CD4-positive, alpha-beta T cell treated with Interleukin-12 subunit alpha and Interleukin-12 subunit beta, for 1 hour (primary cell): Measurements from ENCODE around the gene PCLAF.
A peak's percentile ranks its signal among the peaks of the same experiment; 100 is the strongest.
"Not testable (repeated sequence)": the region's sequence is repeated elsewhere in the genome, so short reads cannot be mapped to it uniquely, and the experiment has no call there.

Source experiments
- DNase-seq: peaks from one replicate; pipeline ENCODE4 v3.0.0-alpha.2; 2020

Gene PCLAF, protein sequence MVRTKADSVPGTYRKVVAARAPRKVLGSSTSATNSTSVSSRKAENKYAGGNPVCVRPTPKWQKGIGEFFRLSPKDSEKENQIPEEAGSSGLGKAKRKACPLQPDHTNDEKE

DNA sequence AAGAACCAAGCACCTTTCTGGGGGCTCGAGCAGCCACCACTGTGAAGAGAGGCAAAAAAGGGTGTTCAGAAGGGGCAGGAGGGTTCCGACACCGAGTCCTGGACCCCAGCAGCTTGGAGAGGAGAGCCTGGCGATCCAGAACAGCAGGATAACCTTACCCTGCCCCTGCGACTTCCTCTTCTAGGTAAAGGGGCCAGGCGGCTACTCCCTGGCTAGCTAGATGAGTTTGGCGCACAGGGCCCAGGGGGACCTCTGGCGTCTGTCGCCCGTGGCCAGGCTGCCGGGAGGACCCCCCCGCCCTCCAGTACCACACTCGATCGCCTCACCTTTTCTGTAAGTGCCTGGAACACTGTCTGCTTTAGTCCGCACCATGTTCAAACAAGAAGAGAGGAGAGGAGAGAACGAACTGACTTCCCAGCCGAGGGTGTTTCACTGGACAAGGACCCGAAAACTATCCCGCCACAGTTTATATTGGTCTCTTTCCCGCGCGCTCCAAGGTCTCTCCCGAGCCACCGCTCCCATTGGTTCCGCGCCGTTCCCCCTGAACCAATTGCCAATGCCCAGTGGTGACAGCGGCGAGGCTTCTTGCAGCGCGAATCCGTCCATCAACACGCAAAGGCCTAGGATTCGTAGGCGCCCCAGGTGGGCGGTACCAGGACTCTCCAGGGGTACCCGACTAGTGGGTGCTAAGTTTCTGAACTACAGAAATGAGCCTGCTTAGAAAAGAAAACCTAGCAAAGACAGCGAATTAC, at the start of gene PCLAF:
Gene PCLAF (minus strand): TSS at position 442 of the 752 bp plus-strand sequence. CDS start 70 bp downstream, at position 372.
- peak; percentile 92 for DNase-seq

DNA sequence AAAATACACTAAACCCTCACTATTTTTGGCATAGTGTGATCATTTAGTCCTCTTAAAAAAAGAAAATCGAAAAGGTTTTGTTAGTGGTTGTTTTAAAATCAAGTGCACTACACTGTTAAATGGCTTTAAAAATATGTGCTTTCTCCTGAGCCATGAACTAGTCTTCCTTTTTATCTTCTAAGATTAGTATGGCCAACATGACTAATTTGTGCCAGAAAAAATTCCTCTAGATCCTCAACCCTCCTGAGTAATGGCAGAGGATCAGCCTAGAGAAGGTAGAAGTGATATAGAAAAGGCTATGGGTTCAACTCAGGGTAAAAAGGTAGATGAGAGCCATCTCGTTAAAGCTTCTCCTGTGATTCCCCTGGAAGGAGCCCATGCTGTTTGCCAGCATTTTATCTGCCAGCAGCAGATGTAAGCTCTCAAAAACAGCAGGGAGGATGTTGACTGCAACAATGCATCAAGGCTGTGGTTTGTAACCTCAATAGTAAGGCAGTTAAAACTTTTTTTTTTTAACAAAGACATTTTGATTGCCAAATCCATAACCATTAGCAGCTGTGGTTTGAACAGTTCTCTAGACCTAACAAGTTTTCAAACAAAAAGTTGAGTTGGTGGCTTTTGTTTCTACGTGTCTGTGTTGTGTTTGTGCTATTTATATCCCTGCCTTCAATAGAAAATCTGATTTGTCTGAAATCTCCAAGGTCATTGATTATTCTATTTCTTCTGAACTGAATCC, 48.9 kb upstream of the PCLAF start:
- peak; percentile 68 for DNase-seq

DNA sequence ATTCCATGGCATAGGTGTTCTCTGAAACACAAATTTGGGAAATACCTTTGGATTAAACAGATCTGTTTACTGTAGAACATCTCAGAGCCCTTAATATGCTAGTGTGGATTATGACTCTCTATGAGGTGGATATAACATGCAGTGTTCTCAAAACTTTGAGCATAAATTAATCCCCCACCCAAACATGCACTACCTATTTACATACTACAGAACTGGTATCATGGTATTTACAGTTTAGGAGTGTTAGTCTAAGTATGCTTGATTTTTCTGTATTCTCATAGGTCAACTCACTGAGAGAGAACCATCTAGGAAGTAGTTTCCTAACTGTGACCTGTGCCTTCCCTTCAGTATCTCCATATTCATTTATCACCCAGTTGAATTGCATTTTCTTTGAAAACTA, 48.2 kb upstream of the PCLAF start:
- no peak for DNase-seq

DNA sequence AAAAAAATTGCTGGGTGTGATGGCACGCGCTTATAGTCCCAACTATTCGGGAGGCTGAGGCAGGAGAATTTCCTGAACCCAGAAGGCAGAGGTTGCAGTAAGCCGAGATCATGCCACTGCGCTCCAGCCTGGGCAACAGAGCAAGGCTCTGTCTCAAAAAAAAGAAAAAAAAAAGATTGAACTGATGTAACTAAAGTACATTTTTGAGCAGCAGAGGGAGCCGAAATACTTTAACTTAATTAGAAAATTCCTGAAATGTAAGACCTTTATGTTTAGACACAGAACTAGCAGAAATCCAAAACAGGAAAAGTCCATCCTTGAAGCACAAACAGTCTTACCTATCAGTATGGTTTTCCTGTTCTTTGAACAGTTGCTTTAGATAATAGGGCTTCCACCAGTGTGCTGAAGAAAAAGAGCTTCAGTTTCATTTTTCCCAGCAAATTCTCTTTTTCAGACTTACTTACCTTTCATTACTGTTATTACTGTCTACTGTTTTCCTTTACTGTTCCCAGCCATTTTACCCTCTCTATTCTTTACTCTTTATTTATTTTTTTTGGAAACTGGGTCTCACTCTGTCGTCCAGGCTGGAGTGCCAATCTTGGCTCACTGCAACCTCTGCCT, 45.7 kb upstream of the PCLAF start:
- DNase-seq: peak; percentile 22

DNA sequence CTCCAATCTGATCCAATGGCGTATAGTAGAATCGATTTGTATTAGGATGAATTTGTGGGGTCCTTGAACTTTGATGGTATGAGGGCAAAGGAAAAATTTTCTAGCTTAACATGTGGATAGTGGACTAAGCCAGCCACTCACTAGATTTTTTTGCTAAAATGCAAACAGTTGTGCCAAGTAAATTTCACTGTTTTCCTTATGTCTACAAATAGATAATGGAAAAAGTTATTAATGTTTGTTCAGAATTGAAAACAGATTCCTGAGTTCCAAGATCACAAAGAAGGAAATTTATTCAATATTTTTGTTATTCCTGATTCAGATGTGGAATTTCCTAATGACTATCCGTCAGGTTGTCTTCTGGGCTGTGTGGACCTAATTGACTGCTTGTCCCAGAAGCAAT, 44.0 kb upstream of the PCLAF start:
- no peak for DNase-seq

DNA sequence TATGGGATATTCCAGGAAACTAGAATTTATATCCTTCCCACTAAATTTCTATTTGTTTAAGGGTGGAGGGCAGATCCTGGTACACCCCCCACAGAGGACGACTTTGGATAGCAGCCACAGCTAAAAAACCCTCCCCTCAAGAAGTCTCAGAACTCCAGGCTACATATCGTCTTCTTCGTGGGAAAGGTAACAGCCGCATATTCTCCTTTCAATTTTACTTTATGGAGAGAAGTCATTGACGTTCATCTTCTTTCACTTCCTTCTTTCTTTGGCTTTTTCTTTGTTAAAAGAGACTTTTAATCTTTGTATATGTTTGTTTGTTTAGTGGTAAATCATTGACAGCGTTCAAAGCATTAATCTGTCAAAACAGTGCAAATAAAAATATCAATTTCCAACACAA, 42.7 kb upstream of the PCLAF start:
- no peak for DNase-seq

DNA sequence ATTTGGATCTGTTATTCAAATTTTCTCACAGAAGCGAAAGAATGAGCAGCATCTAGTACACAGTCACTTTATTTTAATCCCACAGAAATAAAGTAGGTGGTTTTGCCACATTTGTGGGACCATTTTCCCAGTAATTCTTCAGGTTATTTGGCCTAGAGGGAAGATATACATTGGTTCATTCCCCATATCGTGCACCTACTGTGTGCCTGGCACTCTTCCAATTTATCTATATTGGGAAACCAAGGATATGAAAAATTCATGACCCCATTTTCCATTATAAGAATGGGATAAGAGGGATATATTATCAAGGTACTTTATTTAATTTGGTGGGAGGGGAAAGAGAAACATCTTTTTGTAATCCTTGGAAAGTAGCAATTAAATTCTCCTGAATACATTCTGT, 41.5 kb upstream of the PCLAF start:
- no peak for DNase-seq

DNA sequence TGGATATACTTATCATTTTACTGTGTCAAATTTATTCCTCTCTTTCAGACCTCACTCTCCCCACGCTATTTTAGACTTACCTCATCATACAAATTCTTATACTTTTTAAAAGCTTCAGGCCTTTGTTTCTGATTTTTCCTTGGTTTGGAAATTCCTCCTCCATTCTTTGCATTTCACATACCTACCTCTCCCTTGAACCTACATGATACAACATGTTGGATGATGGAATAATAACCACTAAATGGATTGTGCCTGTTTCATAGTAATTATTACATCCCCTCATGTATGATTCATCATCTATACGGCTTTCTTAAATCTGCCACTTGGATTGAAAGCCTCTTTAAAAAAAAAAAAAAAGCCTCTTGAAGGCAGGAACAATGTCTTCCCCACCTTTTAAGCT, 31.0 kb upstream of the PCLAF start:
- no peak for DNase-seq

DNA sequence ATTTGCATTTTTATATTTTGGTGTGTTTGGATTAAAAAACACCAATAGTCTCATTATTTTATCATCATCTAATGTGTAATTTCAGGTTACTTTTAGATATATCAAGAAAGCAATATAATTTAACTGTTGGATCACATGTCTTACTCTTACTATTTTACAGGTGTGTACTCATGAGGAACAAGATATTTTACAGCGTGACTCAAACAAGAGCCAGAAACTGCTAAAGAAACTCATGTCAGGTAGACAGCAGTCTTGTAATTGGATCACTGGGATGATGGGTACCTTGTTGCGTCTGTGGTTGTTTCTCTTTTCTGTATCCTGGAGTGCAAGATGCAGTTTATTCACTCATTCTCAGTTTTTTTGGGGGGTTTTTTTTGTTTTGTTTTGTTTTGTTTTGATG, 19.3 kb upstream of the PCLAF start:
- DNase-seq: no peak

DNA sequence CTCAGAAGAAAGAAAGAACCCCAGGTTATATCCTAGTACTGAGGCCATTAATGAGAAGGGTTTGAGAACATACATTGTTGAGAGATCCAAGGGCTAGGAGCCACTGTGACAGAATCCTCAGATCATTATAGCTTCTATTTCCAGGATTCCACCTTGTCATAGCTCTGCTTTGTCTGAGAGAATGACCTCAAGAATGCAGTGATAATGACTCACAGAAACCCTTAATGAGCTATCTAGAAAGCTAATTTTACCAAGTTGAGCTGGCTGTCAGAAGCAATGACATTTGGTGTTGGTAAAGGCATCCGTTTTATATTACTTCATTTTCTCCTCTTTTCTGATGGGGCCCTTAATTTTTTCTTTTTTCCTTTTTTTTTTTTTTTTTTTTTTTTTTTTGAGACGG, 17.3 kb upstream of the PCLAF start:
- DNase-seq: no peak

DNA sequence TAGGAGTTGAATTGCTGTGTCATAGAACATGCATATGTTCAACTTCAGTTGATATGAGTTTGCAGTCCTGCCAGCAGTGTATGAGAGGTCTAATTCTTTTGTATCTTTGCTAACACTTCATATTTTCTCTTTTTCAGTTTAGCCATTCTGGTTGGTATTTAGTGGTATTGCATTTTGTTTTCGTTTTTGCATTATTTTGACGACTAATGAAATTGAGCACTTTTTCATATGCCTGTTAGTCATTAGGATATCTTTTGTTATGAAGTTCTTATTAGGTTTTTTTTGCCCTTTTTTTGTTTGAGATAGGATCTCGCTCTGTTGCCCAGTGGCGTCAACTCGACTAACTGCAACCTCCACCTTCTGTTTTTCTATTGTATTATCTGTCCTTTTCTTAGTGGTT, 15.5 kb upstream of the PCLAF start:
- no peak for DNase-seq

DNA sequence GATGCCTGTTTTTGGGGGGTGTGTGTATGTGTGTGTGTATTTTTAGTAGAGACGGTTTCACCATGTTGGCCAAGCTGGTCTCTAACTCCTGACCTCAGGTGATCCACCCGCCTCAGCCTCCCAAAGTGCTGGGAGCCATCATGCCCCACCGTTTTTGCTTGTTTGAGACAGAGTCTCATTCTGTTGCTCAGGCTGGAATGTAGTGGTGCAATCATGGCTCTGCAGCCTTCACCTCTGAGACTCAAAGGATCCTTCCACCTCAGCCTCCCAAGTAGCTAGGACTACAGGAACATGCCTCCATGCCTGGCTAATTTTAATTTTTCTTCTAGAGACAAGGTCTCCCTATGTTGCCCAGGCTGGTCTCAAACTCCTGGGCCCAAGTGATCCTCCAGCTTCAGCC, 11.2 kb upstream of the PCLAF start:
- DNase-seq: not testable (repeated sequence)

DNA sequence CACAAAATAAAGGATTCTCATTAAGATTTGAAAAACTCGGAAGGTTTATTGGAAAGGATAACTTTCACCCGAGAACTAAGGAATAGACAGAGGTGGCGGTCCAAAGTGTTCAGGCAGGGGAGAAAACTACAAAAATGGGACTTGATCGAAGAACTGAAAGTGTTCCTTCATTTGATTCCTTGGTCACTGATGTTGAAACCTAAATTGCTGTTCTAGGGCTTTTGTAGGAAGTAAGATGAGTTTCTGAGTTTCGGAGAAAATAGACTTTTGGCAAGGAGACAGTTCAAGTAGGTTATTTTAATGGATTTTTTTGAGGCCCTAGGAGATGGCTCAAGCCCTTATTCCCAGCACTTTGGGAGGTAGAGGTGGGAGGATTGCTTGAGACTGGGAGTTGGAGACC, 7.8 kb upstream of the PCLAF start:
- no peak for DNase-seq

DNA sequence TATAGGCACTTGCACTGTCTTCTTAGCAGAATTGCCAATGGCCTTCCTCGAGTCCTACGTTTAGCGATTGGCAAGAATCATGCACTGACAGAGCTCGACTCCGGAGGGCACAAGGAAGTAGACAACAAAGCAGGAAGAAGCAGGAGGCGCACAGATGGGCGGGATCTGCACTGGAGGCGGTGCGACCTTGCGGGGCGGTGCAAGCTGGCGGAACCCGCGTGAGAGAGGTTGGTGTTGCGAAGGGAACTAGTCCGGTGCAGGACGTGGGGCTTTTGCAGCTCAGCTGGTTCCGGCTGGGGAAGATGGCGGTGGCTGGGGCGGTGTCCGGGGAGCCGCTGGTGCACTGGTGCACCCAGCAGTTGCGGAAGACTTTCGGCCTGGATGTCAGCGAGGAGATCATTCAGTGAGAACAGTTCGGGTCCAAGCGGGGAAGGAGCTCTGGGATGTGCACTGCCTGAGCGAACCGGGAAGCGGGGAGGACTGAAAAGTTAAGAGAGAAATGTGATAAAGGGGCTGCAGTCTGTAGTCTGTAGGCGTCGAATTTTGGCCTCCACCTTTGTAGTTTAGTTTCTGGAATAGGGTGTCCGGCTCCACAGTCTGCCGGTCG, 6.4 kb upstream of the PCLAF start, which contains the start of gene TRIP4:
Gene TRIP4 (plus strand): TSS at position 275 of the 607 bp plus-strand sequence. CDS start 28 bp downstream, at position 303.
- DNase-seq: peak; percentile 97

DNA sequence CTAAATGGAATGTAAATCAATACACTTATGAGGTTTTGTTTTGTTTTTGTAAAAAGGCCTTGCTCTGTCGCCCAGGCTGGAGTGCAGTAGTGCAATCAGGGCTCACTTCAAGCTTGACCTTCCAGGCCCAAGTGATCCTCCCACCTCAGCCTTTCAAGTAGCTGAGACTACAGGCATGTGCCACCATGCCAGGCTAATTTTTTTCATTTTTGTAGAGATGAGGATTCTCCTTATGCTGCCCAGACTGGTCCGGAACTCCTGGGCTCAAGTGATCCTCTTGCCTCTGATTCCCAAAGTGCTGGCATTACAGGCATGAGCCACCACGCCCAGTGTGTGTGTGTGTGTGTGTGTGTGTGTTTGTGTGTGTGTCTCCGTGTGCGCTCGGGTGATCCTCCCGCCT, 5.0 kb upstream of the PCLAF start:
- DNase-seq: no peak

DNA sequence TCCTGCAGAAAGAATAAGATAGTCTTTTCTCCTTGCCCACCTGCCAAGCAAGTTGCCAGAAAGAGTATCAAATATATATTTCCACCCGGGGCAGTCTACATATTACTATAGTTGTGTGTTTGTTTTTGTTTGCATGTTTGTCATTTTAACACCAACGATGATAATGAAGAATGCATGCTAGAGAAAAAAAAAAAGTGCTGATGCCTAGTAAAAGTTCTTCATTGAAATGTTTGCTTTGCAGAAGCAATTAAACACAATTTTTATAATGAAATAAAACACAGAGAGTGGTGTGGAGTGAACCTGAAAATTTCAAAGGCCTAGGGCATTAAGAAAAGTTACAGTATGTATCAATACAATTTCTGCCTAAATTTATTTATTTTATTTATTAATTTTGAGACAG, 2.5 kb upstream of the PCLAF start:
- no peak for DNase-seq

DNA sequence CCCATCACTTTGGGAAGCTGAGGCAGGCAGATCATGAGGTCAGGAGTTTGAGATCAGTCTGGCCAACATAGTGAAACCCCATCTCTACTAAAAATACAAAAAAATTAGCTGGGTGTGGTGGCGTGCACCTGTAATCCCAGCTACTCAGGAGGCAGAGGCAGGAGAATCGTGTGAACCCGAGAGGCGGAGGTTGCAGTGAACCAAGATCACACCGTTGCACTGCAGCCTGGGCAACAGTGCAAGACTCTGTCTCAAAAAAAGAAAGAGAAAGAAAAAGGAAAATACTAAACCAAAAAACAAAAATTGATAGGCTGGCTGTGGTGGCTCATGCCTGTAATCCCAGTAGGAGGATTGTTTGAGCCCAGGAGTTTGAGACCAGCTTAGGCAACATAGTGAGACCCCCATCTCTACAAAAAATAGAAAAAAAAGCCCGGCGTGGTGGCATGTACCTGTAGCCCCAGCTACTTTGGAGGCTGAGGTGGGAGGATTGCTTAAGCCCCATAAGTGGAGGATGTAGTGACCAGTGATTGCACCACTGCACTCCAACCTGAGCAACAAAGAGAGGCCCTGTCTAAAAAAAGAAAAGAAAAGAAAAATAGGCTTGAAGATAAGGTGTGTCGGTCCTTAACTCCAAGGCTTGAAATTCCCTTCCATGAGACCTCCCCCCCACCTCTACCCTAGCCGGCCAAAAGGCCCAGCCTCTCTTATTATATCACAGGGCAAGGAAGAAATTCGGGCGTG, 941 bp downstream of the PCLAF start:
- not testable (repeated sequence) for DNase-seq

DNA sequence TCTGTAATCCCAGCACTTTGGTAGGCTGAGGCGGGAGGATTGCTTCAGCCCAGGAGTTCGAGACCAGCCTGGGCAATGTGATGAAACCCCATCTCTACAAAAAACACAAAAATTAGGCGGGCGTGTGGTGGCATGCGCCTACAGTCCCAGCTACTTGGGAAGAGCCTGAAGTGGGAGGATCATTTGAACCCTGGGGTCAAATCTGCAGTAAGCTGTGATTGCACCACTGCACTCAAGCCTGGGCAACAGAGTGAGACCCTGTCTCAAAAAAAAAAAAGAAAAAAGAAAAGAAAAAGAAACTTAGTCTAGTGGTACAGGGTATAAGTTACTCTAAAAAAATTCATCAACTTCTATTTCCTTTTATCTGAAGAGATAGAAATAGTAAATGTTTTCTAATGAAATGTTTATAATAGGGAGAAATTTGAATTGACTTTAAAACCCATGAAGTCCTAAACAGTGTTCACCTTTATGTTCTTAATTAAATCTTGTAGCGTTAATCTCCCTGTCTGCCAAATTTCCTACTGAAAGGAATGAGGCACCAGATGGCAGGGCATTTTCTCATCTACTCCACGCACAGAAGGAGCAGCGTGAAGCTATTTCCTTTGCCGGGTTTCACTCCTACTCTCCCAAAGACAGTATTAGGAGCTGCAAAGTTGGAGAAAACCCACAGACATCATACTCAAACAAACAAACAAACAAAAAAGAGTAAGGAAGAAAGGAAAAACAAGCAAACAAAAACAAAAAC, 1.9 kb downstream of the PCLAF start:
- no peak for DNase-seq

DNA sequence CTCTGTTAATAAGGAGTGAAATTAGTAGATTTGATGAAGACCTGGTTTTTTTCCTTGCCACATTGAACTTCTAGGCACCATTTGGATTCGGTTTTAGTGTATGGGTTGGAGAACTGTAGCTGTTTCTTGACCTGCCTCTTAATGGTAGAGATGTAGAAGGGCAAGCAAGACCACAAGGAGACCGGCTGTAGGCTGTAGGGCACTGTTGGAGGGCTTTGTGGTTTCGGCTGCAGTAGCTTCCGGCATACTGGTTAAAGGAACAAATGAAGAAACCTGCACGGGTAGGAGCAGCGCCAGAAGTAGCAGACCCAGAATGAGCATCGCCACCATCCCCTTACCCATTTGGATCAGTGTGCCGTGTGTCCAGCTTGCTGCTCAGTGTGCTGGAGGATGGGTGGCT, 7.9 kb downstream of the PCLAF start:
- no peak for DNase-seq

DNA sequence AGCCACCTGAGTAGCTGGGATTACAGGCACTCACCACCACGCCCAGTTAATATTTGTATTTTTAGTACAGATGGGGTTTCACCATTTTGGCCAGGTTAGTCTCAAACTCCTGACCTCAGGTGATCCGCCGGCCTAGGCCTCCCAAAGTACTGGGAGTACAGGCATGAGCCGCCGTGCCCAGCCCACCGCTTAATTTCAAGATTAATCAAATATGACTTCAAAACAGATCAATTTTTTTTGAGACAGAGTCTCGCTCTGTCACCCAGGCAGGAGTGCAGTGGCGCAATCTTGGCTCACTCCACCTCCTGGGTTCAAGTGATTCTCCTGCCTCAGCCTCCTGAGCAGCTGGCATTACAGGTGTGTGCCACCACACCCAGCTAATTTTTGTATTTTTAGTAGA, 9.9 kb downstream of the PCLAF start:
- DNase-seq: not testable (repeated sequence)

DNA sequence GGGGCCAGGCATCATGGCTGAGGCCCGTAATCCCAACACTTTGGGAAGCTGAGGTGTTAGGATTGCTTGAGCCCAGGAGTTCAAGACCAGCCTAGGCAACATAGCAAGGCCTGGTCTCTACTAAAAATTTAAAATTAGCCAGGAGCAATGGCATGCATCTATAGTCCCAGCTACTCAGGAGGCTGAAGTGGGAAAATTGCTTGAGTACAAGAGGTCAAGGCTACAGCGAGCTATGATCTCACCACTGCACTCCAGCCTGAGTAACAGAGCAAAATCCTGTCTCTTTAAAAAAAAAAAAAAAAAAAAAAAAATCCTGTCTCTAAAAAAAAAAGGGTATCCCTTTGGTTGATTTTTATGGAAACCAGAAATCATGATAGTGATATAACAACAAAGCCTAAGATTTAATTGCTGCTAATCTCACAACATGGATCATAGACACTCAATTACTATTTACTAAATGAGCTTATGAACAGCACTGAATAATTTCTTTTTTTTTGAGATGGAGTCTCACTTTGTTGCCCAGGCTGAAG, 12.1 kb downstream of the PCLAF start:
- DNase-seq: no peak

DNA sequence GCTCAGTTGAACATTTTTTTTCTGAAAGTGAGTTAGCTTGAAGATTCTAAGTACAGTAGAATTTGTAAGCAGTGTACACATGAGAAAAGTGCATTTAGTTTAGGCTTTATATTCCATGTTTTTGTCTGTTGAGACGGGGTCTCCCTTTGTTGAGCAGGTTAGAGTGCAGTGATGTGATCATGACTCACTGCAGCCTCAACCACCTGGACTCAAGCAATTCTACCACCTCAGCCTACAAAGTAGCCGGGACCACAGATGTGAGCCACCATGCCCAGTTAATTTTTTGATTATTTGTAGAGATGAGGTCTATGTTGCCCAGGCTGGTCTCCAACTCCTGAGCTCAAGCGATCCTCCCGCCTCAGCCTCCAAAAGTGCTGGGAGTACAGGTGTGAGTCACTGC, 20.0 kb downstream of the PCLAF start:
- no peak for DNase-seq
